TTC549 (cell line): ENCODE results near the gene PCOLCE2.

Source experiments
- FAIRE-seq: peaks from 2 replicates; lab custom pipeline; 2012; peaks lifted over from hg19 to GRCh38; lab: Jason Lieb, UNC

PCOLCE2 gene

DNA sequence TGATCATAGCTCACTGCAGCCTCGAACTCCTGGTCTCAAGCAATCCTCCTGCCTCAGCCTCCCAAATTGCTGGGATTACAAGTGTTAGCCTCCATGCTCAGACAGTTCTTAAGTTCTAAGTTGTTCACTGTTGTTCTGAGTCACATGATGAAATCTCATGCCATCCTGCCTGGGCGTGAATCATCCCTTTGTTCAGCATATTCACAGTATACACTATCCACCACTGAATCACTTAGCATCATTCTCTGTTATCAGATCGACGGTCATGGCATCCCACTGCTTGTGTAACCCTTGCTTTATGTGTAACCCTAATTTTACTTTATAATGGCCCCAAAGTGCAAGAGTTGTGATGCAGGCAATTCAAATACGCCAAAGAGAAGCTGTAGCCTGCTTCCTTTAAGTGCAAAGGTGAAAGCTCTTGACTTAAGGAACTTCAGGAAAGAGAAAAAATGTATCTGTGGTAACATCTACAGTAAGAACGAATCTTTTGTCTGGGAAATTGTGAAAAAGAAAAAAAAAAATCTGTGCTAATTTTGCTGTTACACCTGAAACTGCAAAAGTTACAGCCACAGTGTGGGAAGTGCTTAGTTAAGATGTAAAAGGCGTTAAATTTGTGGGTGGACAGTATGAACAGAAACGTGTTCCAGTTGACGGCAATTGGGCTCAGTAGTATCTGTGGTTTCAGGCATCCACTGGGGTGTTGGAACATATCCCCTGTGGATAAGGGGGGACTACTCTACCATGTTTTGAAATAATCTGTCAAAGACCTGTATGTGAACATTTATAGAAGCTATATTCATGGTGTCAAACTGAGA lies 80.6 kb downstream of the PCOLCE2 start:
- FAIRE-seq = no peak

DNA sequence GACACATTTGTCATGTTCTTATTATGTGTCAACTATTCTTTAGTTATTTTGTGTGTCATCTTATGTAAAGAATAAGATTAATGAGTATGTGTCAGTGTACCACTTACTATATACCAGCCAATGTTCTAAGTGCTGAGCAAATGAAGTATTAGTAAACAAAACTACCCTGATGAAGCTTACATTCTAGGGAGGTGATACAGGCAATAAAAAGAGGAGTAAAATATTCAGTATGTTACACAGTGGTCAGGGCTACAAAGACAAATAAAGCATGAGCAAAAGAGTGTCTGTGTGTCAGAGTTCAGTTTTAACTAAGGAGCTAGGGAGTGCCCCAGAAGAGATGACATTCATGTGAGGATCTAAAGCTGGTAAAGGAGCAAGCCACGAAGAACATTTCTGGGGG lies 86.0 kb downstream of the PCOLCE2 start:
- no peak for FAIRE-seq

DNA sequence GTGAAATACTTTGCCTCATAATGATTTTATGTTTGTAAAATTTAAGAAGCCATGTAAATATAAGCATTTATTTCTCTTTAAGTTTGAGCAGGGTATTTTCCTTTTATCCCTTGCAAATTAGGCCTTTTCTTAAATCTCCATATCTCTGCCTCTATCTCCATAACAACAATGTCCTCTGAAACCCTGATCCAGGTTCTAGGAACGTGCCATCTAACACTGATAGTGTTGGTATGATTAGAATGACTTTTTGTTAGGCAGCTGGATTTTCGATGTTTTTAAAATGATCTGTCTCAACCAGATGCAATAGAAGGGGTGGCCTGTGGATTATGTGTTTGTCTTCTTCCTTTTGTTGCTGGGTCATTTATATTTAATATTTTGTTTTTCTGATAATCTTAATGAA lies 87.1 kb downstream of the PCOLCE2 start:
- FAIRE-seq = no peak

DNA sequence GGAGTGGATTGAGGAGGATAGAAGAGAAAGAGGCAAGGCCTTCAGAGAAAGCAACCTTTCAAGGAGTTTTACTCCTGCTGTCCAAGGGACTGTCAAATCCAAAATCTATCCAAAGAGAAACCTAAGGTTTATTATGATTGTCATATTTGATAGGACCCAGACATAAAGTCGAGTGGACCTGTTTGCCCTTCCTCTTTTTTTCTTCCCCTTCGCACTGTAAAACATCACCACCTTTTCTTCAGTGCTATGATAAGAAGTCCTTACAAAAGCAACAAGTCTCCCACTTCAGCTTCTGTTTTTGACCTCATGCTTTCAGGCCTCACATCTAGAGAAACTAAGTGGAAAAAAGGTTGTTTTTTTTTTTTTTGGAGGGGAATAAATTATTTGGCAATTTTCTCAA lies 92.1 kb downstream of the PCOLCE2 start:
- no peak for FAIRE-seq

GRCh38 chr3:142795332-142795731 lies 93.6 kb downstream of the PCOLCE2 start:
- no peak for FAIRE-seq

- no peak for FAIRE-seq
Measured at GRCh38 chr3:142794508-142794907, 94.4 kb downstream of the PCOLCE2 start.

- FAIRE-seq = no peak
Measured at GRCh38 chr3:142787719-142788118, 101.2 kb downstream of the PCOLCE2 start.

DNA sequence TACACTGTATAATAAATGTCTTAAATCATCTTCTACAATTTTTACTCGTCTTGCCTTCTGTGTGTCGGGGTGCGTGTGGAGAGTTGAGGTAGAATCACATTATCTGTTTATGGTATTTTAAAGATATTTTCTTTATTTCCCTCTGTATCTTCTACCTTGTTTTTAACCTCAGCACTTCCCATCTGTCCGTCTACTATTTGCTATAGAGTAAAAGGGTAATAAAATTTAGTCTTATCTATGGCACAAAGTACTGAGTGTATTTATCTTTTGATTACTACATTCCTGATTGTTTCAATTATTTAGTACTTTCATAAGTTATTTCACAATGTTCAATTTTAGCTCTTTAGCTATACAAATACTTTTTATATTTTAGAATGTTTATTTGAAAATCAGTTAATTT lies 102.9 kb downstream of the PCOLCE2 start:
- no peak for FAIRE-seq

- FAIRE-seq = no peak
Measured at GRCh38 chr3:142784228-142784627, 104.7 kb downstream of the PCOLCE2 start.

GRCh38 chr3:142782616-142783015 lies 106.3 kb downstream of the PCOLCE2 start:
- FAIRE-seq = no peak

DNA sequence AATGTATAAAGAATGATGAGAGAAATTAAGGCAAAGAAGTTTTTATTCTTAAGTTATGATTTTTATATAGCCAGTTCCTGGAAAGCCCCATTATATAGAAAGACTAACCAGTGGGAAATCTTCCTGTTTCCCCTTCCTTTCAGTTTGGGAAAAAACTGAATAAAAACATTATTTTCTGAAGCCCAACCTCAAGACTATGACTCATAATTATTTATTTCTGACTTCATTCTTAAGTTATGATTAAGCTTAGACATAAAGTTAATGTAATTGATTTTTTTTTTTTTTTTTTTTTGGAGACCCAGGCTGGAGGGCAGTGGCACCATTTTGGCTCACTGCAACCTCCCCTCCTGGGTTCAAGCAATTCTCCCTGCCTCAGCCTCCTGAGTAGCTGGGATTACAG lies 109.3 kb downstream of the PCOLCE2 start:
- no peak for FAIRE-seq

DNA sequence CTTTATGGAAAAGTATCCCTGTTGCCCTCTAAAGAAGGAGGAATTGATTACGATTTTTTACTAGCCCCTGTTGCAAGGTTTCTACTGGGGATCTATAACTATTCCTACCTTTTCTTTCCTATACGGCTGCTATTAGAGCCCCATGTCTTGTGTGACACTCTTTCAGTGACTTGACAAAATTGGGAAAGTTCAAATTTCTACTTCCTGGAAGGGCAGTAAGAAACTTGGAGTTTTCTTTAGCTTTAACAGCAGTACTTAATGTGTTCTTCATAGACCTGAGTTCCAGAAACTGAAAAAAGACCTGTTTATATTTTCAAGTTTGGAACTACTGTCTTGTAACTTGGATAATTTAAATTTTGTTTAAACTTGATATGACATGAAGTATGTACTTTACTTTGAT lies 110.3 kb downstream of the PCOLCE2 start:
- FAIRE-seq = no peak

GRCh38 chr3:142777927-142778326 lies 111.0 kb downstream of the PCOLCE2 start:
- no peak for FAIRE-seq

DNA sequence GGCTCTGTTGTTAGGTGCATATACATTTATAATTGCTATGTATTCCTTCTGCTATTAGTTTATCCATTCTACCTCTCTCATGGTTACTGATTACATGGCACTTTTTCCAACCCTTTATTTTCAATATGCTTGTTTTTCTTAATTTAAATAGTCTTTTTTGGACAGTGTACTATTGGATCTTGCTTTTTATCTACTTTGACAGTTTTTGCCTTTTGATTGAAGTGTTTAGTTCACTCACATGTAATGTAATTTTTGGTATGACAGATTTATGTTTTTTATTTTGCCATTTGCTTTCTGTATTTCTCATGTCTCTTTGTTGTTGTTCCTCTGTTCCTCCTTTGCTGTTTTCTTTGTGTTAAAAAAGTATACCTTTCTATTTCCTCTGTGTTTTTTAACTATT lies 120.5 kb downstream of the PCOLCE2 start:
- FAIRE-seq = no peak
